GM18858 (cell line): Measurements from ENCODE around the gene GRHL1.
A peak's percentile ranks its signal among the peaks of the same experiment; 100 is the strongest.
"Not testable (repeated sequence)": the region's sequence is repeated elsewhere in the genome, so short reads cannot be mapped to it uniquely, and the experiment has no call there.

Experiments used
- ATAC-seq: cut with Tn5 transposase; IDR thresholded peaks from one replicate; pipeline ENCODE4 v1.9.1; 2021; ENCODE audit not compliant: unreplicated experiment

The GRHL1 gene

GRCh38 chr2:10019602-10020400, 68.3 kb downstream of the GRHL1 start:
- no peak for ATAC-seq

- no peak for ATAC-seq
These were observed 70.5 kb downstream of the GRHL1 start for GRCh38 chr2:10022041-10022421.

DNA sequence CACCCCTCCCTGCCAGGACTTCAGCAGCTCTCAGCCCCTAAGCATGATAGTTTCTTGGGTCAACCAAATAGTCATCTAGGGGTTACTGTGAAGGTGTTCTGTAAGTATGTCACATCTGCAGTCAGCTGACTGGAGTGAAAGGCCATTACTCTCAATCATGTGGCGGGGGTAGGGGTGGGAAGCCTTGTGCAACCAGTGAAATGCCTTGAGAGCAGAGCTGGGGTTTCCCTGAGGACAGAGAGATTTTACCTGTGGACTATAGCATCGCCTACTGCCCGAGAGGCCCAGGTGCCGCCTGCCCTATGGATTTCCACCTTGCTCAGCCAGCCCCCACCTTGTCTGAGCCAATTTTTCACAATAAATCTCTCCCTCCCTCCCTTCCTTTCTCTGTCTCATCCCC, 71.0 kb downstream of the GRHL1 start:
- no peak for ATAC-seq

DNA sequence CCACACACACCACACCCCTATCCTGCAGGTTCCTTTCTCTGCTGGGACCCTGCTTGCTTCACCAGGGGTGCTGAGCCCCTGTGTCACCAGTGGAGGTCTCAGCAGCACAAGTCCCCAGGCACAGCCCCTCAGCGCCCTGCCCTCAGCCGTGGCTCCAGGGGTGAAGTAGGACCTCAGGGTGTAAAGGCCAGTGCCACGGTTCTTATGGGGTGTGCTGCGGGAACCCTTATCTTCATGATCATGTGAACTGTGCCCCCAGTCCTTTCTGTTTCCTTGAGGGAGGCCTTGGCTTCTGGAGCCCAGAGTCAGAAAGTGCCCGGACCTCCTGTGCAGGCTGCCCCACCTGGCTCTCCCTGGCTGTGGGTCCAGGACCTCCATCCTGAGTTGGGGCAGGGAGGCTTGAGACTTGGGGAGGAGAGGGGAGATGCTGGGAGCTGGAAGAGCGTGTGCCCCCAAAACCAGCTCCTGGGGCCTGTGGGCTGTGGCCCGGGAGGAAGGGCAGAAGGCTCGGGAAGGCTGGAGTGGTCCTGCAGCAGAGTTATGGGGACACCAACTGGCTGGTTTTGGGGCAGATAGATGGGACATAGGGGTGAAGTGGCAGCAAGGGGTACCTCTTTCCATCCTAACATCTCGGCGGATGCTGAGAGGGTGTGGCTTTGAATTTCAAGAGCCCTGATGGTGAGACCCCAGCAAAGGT, 71.6 kb downstream of the GRHL1 start:
- ATAC-seq, result no peak

DNA sequence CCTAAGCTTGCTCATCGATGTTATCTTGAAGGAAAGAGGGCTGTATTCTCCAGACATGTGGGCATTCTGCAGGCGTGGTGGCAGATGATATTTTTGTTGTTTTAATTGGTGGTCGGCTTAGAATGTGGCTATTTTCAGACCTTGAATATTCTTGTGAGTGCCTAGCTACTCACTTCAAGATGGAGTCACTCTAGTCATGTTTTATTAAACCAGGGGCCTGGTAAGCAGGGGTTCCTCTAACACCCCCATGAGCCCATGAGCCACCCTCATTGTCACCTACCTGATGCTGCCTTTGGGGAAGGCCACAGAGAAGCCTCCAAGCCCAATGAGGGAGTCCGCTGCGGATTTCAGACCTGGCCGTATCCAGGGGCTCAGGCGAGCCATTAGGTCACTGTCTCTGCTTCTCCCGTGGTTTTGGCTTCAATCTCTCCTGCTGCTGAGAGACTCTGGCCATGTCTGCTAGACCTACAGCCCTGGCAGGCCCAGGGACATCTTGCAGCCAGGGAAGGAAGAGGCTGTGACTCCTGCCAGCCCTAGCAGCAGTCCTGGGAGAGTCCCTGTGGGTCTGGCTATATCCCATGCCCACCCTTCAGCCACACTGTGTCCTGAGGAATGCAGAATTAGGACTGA, 75.6 kb downstream of the GRHL1 start:
- ATAC-seq, result no peak

DNA sequence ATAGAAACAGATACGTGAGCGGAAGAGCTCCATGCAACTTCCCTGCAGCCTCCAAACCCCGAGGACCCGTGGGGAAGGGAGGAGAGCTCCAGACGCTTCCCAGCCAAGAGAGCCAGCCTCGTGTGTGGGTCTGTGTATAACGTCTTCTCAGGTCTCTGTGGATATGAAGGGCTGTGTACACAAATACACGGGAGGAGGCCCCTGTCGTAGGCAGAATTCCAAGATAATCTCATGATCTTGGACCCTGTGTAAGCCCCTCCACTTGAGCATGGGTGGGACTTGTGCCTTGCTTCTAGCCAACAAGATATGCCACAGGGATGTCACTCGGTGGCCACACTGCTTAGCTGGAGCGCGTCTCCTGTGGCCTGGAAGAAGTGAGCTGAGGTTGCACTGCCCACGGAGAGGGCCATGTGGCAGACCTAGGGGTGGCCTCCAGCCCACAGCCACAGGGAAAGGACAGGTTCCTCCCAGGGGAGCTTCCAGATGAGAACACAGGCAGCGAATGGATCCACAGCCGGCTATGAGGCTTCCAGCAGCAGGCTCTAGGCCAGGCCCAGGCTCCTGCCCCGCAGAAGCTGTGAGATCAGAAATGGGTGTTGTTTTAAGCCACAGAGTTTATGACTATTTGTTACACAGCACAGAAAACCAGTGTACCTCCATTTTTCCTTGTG, 76.3 kb downstream of the GRHL1 start:
- ATAC-seq, result no peak

- ATAC-seq, result no peak
These were observed 77.0 kb downstream of the GRHL1 start for GRCh38 chr2:10028407-10028987.

DNA sequence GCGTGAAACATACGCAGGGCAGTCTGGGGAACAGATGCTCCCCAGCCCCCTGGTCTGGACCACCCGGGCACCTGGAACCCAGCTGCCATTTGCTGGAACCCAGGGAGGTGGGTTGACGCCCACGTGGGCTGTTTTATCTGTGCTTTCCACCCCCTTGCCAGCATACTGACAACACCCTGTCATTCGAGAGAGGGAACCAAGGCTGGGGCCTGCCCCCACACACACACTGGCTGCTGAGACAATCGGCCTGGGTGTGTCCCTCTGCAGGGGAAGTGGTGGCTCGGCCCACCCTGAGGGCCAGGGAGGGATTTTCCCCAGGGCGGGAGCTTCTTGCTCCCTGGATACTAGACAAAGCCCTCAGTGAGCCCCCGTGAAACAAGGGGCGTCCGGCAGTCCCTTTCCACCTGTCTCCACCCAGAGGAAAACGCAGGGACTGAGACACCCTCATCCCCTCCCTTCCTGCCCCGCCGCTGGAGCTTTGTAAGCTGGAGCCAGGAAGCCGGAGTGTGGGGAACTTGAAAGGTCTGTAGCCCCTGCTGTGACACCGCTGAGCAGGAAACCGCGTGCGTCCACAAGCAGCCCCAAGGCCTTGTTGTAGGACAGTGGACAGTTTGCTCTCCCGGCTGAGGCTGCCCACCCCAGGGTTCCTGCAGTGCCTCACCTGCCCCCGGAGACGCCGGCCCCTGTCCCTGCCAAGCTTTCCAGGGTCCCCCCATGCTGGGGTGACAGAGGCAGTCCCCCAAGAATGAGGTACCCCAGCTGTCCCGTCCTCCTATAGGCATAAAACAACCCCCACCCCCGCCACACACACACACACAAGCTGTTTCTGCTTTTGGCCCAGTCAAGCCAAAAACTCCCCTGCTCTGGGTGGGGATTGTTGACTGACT, 77.7 kb downstream of the GRHL1 start:
- ATAC-seq, result peak; percentile 76

DNA sequence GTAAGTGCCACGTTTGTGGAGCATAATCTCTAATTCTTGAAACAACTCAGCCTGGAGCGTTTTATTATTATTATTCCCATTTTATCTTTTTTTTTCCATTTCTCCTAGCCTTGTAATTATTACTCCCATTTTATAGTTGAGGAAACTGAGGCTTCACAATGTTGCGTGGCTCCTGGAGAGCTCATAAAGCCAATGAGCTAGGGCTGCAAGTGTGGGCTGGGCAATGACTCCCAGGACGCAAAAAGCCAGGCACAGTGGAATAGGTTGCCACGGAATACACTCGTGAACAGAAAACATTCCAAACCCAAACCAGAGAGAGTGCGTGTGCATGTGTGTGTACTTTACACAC, 78.4 kb downstream of the GRHL1 start:
- ATAC-seq, result no peak

GRCh38 chr2:10030311-10030736, 78.8 kb downstream of the GRHL1 start:
- ATAC-seq, result no peak

GRCh38 chr2:10030798-10031197, 79.3 kb downstream of the GRHL1 start:
- ATAC-seq, result not testable (repeated sequence)

DNA sequence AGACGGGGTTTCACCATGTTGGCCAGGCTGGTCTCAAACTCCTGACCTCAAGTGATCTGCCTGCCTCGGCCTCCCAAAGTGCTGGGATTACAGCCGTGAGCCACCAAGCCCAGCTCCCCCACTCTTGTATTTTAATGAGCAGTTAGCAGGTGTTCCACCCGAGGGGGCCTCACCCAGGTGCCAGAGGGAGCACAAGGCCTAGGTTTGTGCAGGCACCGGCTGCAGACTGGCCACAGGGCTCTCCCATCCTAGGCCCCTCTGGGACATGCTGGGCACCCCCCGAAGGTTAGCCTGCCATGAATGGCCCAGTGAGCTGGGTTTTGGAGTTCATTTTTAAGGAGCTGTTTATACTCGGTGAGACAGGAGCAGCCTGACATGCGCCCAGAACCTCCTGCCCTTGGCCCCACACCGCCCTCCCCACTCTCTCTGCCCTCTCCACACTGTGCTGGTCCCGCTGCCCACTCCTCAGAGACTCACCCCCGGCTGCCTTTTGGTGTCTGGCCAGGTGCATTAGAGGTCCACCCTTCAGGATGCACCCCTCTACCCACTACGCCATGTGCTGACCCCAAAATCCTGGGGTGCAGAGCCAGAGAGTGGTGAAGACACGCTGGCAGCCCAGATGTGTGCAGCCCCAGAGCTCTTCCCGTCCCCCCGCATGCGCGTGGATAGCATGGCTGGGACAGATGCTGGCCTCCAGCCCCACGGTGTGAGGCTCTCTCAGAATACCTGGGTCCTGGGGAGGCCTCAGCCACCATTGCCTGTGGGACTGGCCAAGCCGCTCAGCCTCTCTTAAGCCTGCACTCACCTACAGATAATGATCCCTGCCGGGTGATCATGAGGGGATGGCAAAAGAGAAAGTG, 80.6 kb downstream of the GRHL1 start:
- ATAC-seq, result no peak

DNA sequence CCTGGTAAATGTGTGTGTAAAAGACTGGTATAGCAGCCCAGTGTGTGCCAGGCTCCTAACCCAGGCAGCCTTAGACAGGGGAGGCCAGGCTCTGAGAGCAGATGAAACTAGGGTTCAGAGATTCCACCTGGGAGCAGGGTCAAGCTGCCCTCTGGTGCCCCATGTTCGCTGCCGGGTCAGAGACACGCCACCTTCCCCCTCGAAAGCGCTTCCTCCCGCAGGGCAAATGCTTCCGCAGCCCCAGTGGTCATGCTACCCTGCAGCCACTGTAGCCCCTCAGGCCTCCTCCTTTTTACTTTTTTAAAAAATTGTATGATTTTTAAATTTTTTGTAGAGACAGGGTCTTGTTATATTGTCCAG, 81.2 kb downstream of the GRHL1 start:
- ATAC-seq, result no peak

GRCh38 chr2:10033251-10034006, 81.9 kb downstream of the GRHL1 start:
- no peak for ATAC-seq

- ATAC-seq, result no peak
These were observed 83.0 kb downstream of the GRHL1 start for GRCh38 chr2:10034333-10035052.

DNA sequence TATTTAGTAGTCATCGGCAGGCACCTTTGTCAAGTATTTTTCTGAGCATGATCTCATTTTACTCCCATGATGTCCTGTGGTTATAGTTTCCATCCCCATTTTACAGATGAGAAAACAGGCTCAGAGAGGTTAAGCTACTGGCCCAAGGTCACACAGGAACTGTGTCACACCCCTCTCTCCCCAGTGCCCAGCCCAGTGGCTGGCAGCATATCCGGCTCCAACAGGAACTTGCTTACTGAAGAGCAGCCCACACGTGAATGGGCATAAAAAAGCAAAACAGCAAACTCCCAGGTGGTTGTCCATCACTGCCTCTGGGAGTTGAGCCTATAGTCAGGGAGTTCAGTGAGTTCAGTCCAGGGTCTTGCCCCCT, 83.5 kb downstream of the GRHL1 start:
- no peak for ATAC-seq

- no peak for ATAC-seq
These were observed 84.1 kb downstream of the GRHL1 start for GRCh38 chr2:10035633-10036032.
